ENCODE measurements around the gene SLC6A9. TPM values are rescaled to one million over a fixed set of nuclear protein-coding genes. Genes with fewer than 3 reads are reported as not detected.

The SLC6A9 gene
- total and polyA plus RNA-seq, 12 donors, result 11.8 to 198 (median 23.5) TPM

DNA sequence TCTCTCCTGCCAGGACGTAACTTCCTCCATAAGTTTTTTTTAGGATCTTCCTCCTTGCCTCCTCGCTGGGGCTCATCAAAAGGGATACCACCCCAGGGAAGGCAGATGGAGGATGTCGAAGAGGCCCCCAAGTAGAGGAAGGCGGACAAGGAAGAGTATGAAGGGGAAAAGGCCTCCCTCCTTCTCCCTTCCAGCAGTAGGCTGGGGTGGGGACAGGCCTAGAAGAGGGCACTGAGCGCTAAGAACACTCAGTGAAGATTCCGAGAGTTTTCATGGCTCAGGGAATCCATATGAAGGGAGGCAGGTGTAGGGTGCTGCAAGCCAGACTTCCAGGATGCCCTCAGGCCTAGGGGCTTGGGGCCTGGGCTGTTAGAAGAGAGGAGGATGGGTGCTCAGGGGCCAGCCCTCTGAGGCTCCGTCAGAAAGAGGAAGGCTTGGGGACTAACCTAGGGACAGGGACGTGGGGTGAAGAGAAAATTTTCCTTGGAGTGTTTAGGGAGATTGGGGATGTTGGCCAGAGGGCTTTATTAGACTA is 1.8 kb upstream of the SLC6A9 start:
- Histone ChIP-seq H3K4me1 (replicated peaks in 1 of 2) (peaks cover 26 to 44% of the 10 kb centered on the region in 2 donors), H3K36me3 (replicated peaks in 1 of 2) (no peaks in the 10 kb centered on the region), H3K27me3 (no peaks in the 10 kb centered on the region), H3K27ac (peak overlapping the region in 1 of 5 donors; percentile 8), H3K4me3 (no peak overlapping the region), H3K9me3 (replicated peaks in 1 of 3) (no peaks in the 10 kb centered on the region)
- 90 to 92% (median 91%) methylated on average over 8 of the region's 8 CpGs for WGBS, 4 donors
- intact Hi-C loops (cut with DNase I), result loop anchor here in 1 of 2 donors (10.0 kb wide), 1 partner anchor 508 kb away; no protein-coding TSS in a partner anchor
- no peak for DNase-seq
- TF ChIP-seq POLR2A (IDR thresholded peaks at IDR 0.05), result no peak
- no peak for TF ChIP-seq CTCF (IDR thresholded peaks at IDR 0.05)

DNA sequence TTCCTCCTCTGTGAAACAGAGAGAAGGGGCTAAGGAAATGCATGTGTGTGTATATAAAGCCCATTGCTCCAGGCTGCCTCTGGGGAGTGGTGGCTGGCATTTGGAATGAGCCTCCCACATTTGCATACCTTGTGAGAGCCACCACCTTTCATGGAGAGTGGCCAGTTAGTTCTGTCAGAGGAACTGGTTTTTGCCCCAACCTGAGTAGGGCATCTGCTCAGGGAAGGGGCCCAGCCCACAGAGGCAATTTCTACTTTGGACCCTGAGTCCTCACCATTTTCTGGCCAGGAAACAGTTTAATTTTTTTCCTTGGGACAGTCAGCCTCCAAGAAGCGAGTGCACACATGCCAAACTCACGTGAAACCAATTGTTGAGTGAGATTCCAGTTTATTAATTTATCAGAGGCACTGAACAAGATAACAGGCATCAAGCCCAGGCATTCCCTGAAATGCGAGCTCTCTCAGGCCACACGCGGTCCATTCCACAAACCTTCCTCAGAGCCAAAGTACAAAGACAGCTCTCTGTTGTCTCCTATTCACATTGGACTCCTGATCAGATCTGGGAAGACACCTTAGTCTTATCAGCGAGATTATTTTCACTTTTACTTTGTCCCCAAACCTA is 1.0 kb upstream of the SLC6A9 start:
- H3K4me1 ChIP-seq (replicated peaks in 1 of 2), result peaks cover 26 to 44% of the 10 kb centered on the region in 2 donors
- peak overlapping the region in 3 of 5 donors; percentile 9 to 90 (median 58) for H3K27ac ChIP-seq
- H3K4me3 ChIP-seq, result no peak overlapping the region
- no peaks in the 10 kb centered on the region for H3K27me3 ChIP-seq
- no peaks in the 10 kb centered on the region for H3K36me3 ChIP-seq (replicated peaks in 1 of 2)
- intact Hi-C loops (cut with DNase I), result loop anchor here in 1 of 2 donors (10.0 kb wide), 1 partner anchor 507 kb away; no protein-coding TSS in a partner anchor
- DNase-seq, result peak in 1 of 7 donors; percentile 60
- no peaks in the 10 kb centered on the region for H3K9me3 ChIP-seq (replicated peaks in 1 of 3)
- no peak for TF ChIP-seq POLR2A (IDR thresholded peaks at IDR 0.05)
- TF ChIP-seq CTCF (IDR thresholded peaks at IDR 0.05), result no peak
- 49 to 54% (median 54%) methylated on average over 6 of the region's 6 CpGs for WGBS, 4 donors

DNA sequence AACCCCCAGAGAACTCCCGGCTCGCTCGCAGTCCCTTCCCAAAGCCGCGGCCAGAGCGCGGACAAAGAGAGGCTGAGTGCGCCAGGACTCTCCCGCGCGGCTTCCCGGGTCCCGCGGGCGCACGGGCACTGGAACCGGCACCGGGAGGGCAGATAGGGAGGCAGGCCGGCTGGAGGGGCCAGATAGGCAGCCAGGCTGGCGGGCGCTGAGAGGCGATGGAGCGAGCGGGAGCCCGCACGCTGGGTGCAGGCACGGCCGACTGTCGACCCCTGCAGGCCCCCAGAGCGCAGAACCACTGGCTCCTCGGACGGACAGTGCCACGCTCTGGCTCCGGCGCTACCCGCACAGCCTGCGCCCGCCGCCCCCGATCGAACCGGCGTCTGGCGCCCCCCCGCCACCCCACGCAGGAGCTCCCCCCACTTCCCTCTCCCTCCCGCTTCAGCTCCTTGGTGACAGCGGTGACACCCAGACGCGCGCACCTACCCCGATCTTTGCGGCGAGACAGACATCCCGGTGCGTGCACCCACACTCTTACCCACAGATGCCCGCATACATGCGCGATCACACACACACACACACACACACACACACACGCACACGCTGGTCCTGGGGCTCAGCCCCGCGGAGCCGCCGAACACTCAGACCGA is 534 bp downstream of the SLC6A9 start:
- Histone ChIP-seq H3K9me3 (replicated peaks in 1 of 3) (no peaks in the 10 kb centered on the region), H3K27ac (peak overlapping the region in 4 of 5 donors; percentile 54 to 90 (median 82)), H3K36me3 (replicated peaks in 1 of 2) (no peaks in the 10 kb centered on the region), H3K4me3 (peak overlapping the region; percentile 40 to 84 (median 72)), H3K4me1 (replicated peaks in 1 of 2) (peaks cover 19 to 32% of the 10 kb centered on the region in 2 donors), H3K27me3 (no peaks in the 10 kb centered on the region)
- TF ChIP-seq POLR2A (IDR thresholded peaks at IDR 0.05) (no peak), CTCF (IDR thresholded peaks at IDR 0.05) (no peak)
- intact Hi-C loops (cut with DNase I), result loop anchor here in 1 of 2 donors (10.0 kb wide), 1 partner anchor 506 kb away; no protein-coding TSS in a partner anchor
- WGBS, 4 donors, result 0 to 1% (median 0%) methylated on average over 1 to 66 of the region's 66 CpGs
- peak; percentile 38 to 59 (median 45) for DNase-seq

GRCh38 chr1:44029911-44030604 is 1.2 kb downstream of the SLC6A9 start:
- DNase-seq, result peak; percentile 89 to 94 (median 93)
- Histone ChIP-seq H3K9me3 (replicated peaks in 1 of 3) (no peaks in the 10 kb centered on the region), H3K27me3 (no peaks in the 10 kb centered on the region), H3K27ac (peak overlapping the region in 4 of 5 donors; percentile 54 to 90 (median 82)), H3K4me1 (replicated peaks in 1 of 2) (peaks cover 14 to 25% of the 10 kb centered on the region in 2 donors), H3K4me3 (peak overlapping the region; percentile 40 to 84 (median 72)), H3K36me3 (replicated peaks in 1 of 2) (no peaks in the 10 kb centered on the region)
- intact Hi-C loops (cut with DNase I), result loop anchor here in 1 of 2 donors (10.0 kb wide), 1 partner anchor 505 kb away; no protein-coding TSS in a partner anchor
- 0 to 1% (median 1%) methylated on average over 13 to 75 of the region's 75 CpGs for WGBS, 4 donors
- peak in 1 of 6 experiments; percentile 16 for TF ChIP-seq CTCF (IDR thresholded peaks at IDR 0.05)
- peak; percentile 17 to 70 for TF ChIP-seq POLR2A (IDR thresholded peaks at IDR 0.05)

Measured in adrenal gland (tissue), 12 donors.